ENCODE results near the gene LRRC25. TPM values are rescaled to one million over a fixed set of nuclear protein-coding genes. Genes with fewer than 3 reads are reported as not detected.

LRRC25 gene
- total RNA-seq, 1 experiment from 2014 or later, result not detected

DNA sequence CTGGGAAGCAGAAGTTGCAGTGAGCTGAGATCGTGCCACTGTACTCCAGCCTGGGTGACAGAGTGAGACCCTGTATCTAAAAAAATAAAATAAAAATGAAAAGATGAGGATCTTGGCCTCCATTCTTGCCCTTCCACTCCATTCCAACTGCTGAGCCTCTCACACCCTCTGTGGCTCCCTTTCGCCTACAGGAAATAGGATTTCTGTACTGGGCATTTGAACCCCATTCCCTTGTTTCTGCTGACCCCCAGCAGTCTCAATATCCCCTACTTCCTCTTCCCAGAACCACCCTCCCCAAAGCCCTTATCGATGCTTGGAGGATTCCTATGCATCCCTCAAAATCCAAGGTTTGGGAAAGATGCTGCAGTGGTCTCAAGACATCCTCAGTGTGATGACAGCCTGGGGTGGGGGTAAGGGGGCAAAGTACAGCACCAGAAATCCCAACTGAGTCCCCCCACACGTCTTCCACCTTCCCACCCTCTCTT, 24.0 kb downstream of the LRRC25 start:
- no peak overlapping the region for H3K56ac ChIP-seq (ENCODE audit: insufficient read length, low read depth, low read length)
- H3K9ac ChIP-seq (ENCODE audit: extremely low read depth, insufficient read length, low read length), result no peak overlapping the region
- H2AK5ac ChIP-seq (ENCODE audit: insufficient read length, low read length), result peak overlapping the region; percentile 15
- TF ChIP-seq, protein P1, sequence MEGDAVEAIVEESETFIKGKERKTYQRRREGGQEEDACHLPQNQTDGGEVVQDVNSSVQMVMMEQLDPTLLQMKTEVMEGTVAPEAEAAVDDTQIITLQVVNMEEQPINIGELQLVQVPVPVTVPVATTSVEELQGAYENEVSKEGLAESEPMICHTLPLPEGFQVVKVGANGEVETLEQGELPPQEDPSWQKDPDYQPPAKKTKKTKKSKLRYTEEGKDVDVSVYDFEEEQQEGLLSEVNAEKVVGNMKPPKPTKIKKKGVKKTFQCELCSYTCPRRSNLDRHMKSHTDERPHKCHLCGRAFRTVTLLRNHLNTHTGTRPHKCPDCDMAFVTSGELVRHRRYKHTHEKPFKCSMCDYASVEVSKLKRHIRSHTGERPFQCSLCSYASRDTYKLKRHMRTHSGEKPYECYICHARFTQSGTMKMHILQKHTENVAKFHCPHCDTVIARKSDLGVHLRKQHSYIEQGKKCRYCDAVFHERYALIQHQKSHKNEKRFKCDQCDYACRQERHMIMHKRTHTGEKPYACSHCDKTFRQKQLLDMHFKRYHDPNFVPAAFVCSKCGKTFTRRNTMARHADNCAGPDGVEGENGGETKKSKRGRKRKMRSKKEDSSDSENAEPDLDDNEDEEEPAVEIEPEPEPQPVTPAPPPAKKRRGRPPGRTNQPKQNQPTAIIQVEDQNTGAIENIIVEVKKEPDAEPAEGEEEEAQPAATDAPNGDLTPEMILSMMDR (conservative IDR thresholded peaks at IDR 0.05), result no peak
- no peak overlapping the region for H3K23ac ChIP-seq (ENCODE audit: insufficient read length, low read depth, low read length)
- H3K27ac Mint-ChIP-seq, result peak overlapping the region; percentile 97 to 98 (median 97)
- H4K8ac ChIP-seq (replicated peaks; ENCODE audit: insufficient read length, low read depth, low read length), result peak overlapping the region; percentile 90
- H4K5ac ChIP-seq (ENCODE audit: insufficient read length, low read depth, low read length), result peak overlapping the region; percentile 77
- no peak overlapping the region; a peak in 1 of 5 replicates for H3K4me3 Mint-ChIP-seq
- H2BK15ac ChIP-seq (ENCODE audit: low read depth, low read length), result no peak overlapping the region
- H3K27me3 Mint-ChIP-seq (ENCODE audit: low read depth), result no peaks in the 10 kb centered on the region; the same call in 1 of the 2 replicates
- H3K79me1 ChIP-seq (ENCODE audit: insufficient read depth, low read depth, low read length, poor library complexity, severe bottlenecking), result no peaks in the 10 kb centered on the region
- no peak for DNase-seq
- no peaks in the 10 kb centered on the region for H3K9me3 ChIP-seq (ENCODE audit: control insufficient read depth, low read depth, low read length)
- H2BK120ac ChIP-seq (ENCODE audit: low read depth, low read length, poor library complexity, severe bottlenecking), result peak overlapping the region; percentile 15
- peaks cover 2% of the 10 kb centered on the region; the same call in 1 of the 2 replicates for H3K4me1 ChIP-seq (ENCODE audit: insufficient read depth, low read length)
- peak overlapping the region; percentile 67 for H3K27ac ChIP-seq (ENCODE audit: insufficient read length, low read depth, low read length)
- peak overlapping the region; percentile 87; the same call in 1 of the 2 replicates for H3K14ac ChIP-seq (ENCODE audit: insufficient read depth, low read length)
- peaks cover 2% of the 10 kb centered on the region for H4K20me1 ChIP-seq (ENCODE audit: control insufficient read depth, insufficient read depth, insufficient read length)
- H2BK20ac ChIP-seq (ENCODE audit: low read depth, low read length, poor library complexity, severe bottlenecking), result no peak overlapping the region
- peak overlapping the region; percentile 94 for H3K18ac ChIP-seq (ENCODE audit: insufficient read length, low read depth, low read length)
- H3K9me3 Mint-ChIP-seq, result no peaks in the 10 kb centered on the region; a peak in 1 of 5 replicates
- H3K79me2 ChIP-seq (ENCODE audit: insufficient read depth, low read length), result no peaks in the 10 kb centered on the region
- peak overlapping the region; percentile 48 for H3K4ac ChIP-seq (ENCODE audit: low read depth, low read length)
- peaks cover 0 to 2% (median 2%) of the 10 kb centered on the region in 3 experiments; a peak in 1 of 7 replicates for H3K36me3 Mint-ChIP-seq (ENCODE audit: insufficient read depth in 1 of 3, low read depth in 3 of 3)
- H2BK12ac ChIP-seq (ENCODE audit: insufficient read length, low read depth, low read length), result peak overlapping the region; percentile 68
- no peak overlapping the region for H2AFZ ChIP-seq (ENCODE audit: low read length)
- H2BK5ac ChIP-seq (ENCODE audit: insufficient read length, low read length), result peak overlapping the region; percentile 51
- peak overlapping the region; percentile 77 for H4K91ac ChIP-seq (ENCODE audit: insufficient read length, low read depth, low read length)
- no peaks in the 10 kb centered on the region for H3K23me2 ChIP-seq (ENCODE audit: insufficient read length, low read depth, low read length, poor library complexity, severe bottlenecking)
- H3T11ph ChIP-seq (ENCODE audit: low read length), result peak overlapping the region; percentile 40
- H3K4me2 ChIP-seq (ENCODE audit: insufficient read depth, insufficient read length, low read length), result no peak overlapping the region
- no peaks in the 10 kb centered on the region for H3K27me3 ChIP-seq (ENCODE audit: insufficient read depth, low read length)
- peaks cover 22 to 26% of the 10 kb centered on the region in 2 experiments for H3K4me1 Mint-ChIP-seq
- no CpG with 5 or more reads among the region's 4 CpGs for WGBS (ENCODE audit: extremely low coverage, insufficient read length, low lambda C conversion rate)
